Ovary (tissue), 3 donors: ENCODE data around the gene PRPF4.

Experiments used
- CTCF ChIP-seq, 3 donors: fragments of 450-650 bp in 2 of 3; fragments of 200-600 bp in 1 of 3; IDR thresholded peaks; one replicate each; pipeline versions ENCODE4 v1.5.1 to v1.8.0; 2016 to 2022; ENCODE audit warnings: antibody characterized with exemption in 3 of 3, mild to moderate bottlenecking in 1 of 3
- EP300 ChIP-seq: sonication (generic); formaldehyde crosslinking; IDR thresholded peaks from one replicate; pipeline ENCODE4 v1.6.1; 2017; ENCODE audit warnings: antibody characterized with exemption
- POLR2A ChIP-seq: fragments of 450-650 bp; IDR thresholded peaks from one replicate; pipeline ENCODE4 v1.6.1; 2017; ENCODE audit warnings: antibody characterized with exemption, mild to moderate bottlenecking, moderate library complexity
- donor health status: DM: no; HTN: no; CAD: no.

GRCh38 chr9:113269871-113270270 lies 5.6 kb upstream of the PRPF4 start:
- TF ChIP-seq CTCF (IDR thresholded peaks at IDR 0.05), result no peak
- TF ChIP-seq POLR2A, result no peak
- TF ChIP-seq EP300, result no peak
